ENCODE data around the gene SPEG. TPM values are rescaled to one million over a fixed set of nuclear protein-coding genes. Genes with fewer than 3 reads are reported as not detected.
A peak's percentile ranks its signal among the peaks of the same experiment; 100 is the strongest.

Gene SPEG
- total RNA-seq, 1 donor from 2014 or later: 390 TPM

DNA sequence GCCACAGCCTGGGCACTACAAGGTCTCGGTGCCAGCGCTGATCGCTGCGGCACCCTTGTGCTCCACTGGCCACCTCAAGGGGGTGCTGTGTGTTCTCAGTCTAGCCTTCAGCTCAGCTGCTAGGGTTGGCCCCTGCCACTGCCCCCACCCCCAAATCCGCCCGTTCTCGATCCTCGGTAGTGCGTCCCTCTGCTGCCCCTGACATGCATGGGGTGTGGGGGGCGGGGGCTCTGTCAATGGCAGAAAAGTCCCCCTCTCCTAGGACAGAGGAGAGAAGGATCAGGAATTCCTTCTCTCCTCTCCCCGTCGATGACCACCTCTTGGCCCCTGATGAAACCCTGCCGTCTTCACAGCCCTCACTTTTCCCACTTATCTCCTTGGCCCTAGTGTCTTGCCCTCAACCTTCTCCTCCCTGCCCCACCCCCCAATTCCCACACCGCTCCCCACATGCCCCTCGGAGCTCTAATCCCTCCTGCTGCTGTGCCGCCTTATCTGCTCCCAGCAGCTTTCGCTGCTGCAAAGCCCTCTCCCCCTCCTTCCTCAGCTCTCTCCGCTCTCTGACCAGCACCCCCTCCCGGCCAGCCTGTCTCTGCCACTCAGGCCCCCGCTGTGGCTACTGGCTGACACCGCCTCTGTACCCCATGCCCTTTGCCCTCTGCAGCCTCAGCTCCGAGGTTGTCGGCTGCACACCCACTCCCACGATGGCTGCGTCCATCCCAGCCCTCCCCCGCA is 75.3 kb downstream of the SPEG start:
- Histone ChIP-seq H3K36me3 (peaks cover 19% of the 10 kb centered on the region in 2 donors), H3K4me1 (peaks cover 5 to 25% of the 10 kb centered on the region in 2 donors), H3K27ac (no peak overlapping the region), H3K4me3 (peak overlapping the region in 1 of 2 donors; percentile 63), H3K27me3 (peaks cover 27% of the 10 kb centered on the region), H3K9me3 (no peaks in the 10 kb centered on the region)
- intact Hi-C loops (cut with DNase I): loop anchor here (1.0 kb wide), 1 partner anchor 20 kb away; no protein-coding TSS in a partner anchor
- TF ChIP-seq, protein P1, sequence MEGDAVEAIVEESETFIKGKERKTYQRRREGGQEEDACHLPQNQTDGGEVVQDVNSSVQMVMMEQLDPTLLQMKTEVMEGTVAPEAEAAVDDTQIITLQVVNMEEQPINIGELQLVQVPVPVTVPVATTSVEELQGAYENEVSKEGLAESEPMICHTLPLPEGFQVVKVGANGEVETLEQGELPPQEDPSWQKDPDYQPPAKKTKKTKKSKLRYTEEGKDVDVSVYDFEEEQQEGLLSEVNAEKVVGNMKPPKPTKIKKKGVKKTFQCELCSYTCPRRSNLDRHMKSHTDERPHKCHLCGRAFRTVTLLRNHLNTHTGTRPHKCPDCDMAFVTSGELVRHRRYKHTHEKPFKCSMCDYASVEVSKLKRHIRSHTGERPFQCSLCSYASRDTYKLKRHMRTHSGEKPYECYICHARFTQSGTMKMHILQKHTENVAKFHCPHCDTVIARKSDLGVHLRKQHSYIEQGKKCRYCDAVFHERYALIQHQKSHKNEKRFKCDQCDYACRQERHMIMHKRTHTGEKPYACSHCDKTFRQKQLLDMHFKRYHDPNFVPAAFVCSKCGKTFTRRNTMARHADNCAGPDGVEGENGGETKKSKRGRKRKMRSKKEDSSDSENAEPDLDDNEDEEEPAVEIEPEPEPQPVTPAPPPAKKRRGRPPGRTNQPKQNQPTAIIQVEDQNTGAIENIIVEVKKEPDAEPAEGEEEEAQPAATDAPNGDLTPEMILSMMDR (IDR thresholded peaks at IDR 0.05): peak; percentile 66 to 77 (median 68)
- DNase-seq (ENCODE audit: low spot score in 2 of 2): peak in 1 of 2 donors; percentile 76

DNA sequence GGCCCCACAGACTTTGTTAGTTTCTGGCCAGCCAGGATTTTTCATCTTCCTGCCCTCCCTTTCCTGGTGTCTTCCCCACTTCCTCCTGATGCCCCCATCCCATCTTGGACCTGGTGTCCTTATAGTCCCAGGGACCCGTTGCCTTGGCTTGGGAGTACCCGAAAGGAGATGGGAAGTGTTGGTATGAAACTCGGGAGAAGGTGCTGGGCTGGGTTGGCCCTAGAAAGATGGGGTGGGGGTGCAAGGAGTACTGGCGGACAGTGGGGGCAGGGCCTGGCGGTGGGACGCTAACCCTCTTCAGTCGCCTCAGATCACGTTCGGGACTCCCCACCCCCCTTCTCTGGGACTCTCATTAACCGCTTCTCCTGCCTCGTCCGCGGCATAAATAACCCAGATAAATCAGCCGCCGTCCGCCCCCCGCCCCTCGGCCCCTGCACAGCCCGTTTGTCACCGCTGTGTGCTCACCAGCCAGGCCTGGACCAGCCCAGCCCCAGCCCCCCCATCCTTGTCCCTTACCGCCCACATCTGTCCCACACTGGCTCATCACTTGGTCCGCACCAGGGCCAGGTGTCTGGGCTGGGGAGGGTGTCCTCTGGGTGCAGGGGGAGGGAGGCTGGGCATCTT is 76.0 kb downstream of the SPEG start:
- peaks cover 27% of the 10 kb centered on the region for H3K27me3 ChIP-seq
- DNase-seq (ENCODE audit: low spot score in 2 of 2): no peak
- peaks cover 5 to 25% of the 10 kb centered on the region in 2 donors for H3K4me1 ChIP-seq
- no peaks in the 10 kb centered on the region for H3K9me3 ChIP-seq
- H3K4me3 ChIP-seq: peak overlapping the region in 1 of 2 donors; percentile 63
- intact Hi-C loops (cut with DNase I): no loop called here
- H3K27ac ChIP-seq: no peak overlapping the region
- TF ChIP-seq, protein P1 (IDR thresholded peaks at IDR 0.05): no peak
- H3K36me3 ChIP-seq: peaks cover 12 to 13% of the 10 kb centered on the region in 2 donors

DNA sequence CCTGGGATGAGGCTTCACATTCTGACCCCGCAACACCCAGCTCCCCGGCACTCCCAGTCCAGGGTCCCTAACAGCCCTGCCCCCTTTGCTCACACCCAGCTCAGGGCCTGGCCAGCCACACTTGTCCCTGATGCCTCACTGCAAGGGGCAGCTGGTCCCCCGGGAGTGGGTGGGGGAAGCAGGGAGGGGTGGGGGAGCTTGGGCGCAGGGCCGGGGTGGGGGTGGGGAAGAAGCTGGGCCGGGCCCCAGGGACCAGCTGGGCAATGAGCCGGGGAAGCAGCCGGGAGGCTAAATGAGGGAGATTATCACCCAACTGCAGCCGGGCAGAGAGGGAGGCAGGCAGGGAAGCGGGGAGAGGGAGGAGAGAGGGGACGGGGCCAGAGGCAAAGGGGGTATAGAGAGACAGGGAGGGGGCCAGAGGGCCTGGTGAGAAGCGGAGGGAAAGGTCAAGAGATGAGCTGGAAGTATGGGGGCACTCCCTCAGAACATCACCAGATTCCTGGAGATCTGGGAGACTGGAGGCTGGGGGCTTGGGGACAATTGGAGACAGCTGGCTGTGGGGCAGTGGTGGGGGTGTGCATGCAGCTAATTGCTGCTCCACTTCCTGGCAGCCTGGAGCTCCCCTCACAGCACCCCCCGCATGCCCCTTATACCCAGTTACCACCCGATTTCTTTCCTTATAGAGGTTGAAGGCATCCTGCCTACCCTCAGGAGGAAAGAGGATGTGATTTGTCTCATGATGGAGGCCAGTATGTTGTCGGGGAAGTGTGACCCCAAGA is 77.1 kb downstream of the SPEG start:
- H3K9me3 ChIP-seq: no peaks in the 10 kb centered on the region
- no peak for DNase-seq (ENCODE audit: low spot score in 2 of 2)
- H3K27me3 ChIP-seq: peaks cover 27% of the 10 kb centered on the region
- no peak overlapping the region for H3K4me3 ChIP-seq
- intact Hi-C loops (cut with DNase I): no loop called here
- H3K36me3 ChIP-seq: peaks cover 1% of the 10 kb centered on the region in 2 donors
- no peak overlapping the region for H3K27ac ChIP-seq
- TF ChIP-seq, protein P1 (IDR thresholded peaks at IDR 0.05): no peak
- H3K4me1 ChIP-seq: peaks cover 5 to 25% of the 10 kb centered on the region in 2 donors

DNA sequence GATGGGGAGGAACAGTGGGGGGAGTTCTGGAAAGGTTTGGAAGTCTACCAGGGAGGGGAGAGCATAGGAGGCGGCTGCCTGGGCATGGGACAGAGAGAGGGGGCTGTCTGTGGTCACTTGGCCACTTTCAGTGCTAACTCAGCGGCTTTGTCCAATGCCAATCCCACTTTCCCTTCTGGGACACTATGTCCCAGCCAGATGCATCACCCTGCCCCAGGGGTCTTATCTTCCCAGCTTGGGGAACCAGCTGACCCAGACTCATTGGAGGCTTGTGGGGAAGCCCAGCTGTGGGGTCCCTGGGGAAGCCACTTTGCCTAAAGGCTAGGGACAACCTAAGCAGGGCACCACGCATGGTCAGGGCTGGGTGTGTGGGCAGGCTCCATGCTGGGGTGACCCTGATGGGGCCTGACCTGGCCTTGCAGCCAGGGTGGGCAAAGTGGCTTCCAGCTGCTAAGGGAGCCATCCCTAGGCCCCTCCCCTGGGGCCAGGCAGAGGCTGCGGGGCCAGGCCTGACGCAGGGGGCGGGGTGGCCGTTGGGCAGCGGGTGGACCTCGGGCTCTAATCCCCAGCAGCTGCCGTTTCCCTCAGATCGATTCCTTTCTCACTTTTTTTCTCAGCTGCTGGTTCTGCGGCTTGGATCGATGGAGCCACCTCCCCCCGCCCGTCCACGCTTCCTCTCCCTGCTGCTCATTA is 78.0 kb downstream of the SPEG start:
- H3K4me3 ChIP-seq: no peak overlapping the region
- intact Hi-C loops (cut with DNase I): no loop called here
- TF ChIP-seq, protein P1 (IDR thresholded peaks at IDR 0.05): no peak
- no peak overlapping the region for H3K27ac ChIP-seq
- no peak for DNase-seq (ENCODE audit: low spot score in 2 of 2)
- H3K4me1 ChIP-seq: peaks cover 5 to 25% of the 10 kb centered on the region in 2 donors
- H3K36me3 ChIP-seq: no peaks in the 10 kb centered on the region
- H3K9me3 ChIP-seq: no peaks in the 10 kb centered on the region
- H3K27me3 ChIP-seq: peaks cover 27% of the 10 kb centered on the region

DNA sequence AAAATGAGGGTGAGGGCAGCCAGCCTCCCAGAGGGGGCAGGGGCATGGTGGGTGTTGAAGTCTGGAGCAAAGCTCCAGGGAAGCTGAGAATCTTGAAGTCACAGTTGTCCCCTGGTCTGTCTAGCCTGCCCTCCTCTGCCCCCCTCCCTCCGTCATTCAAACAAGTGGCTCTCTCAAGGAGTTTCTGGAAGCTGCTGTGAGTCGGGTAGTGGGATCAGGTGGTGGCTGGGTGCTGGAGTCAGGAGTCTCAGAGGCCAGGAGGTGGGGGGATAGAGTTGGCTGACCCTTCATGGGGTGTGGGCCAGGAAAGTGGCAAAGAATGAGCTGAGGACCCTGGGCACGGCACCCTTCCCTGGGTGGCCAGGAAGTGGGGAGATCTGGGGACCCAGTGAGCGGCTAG is 79.1 kb downstream of the SPEG start:
- no peak for DNase-seq (ENCODE audit: low spot score in 2 of 2)
- TF ChIP-seq, protein P1 (IDR thresholded peaks at IDR 0.05): no peak
- Histone ChIP-seq H3K36me3 (no peaks in the 10 kb centered on the region), H3K9me3 (no peaks in the 10 kb centered on the region), H3K27ac (no peak overlapping the region), H3K27me3 (peaks cover 27% of the 10 kb centered on the region), H3K4me3 (no peak overlapping the region), H3K4me1 (peaks cover 4 to 21% of the 10 kb centered on the region in 2 donors)
- intact Hi-C loops (cut with DNase I): no loop called here
